Fibroblast of lung (primary cell): Measurements from ENCODE around the gene DZANK1. TPM values are rescaled to one million over a fixed set of nuclear protein-coding genes. Genes with fewer than 3 reads are reported as not detected.

Experiments used
- DNase-seq, 2 donors: peaks; one replicate each; pipeline versions ENCODE4 v3.0.0 to v3.0.0-alpha.2; 2010; ENCODE audit warnings: low read depth in 2 of 2
- H2AFZ ChIP-seq: 2 replicates; pipeline ENCODE4 v1.5.1; 2012; ENCODE audit warnings: low read length, control low read depth, inconsistent platforms
- H3K27ac ChIP-seq: 2 replicates; pipeline ENCODE4 v1.5.1; 2011; ENCODE audit warnings: low read length, control low read depth; ENCODE audit not compliant: insufficient read depth
- H3K27me3 ChIP-seq: 2 replicates; pipeline ENCODE4 v1.5.1; 2011; ENCODE audit warnings: mild to moderate bottlenecking, low read length; ENCODE audit not compliant: control insufficient read depth, insufficient read depth
- H3K36me3 ChIP-seq: 2 replicates; pipeline ENCODE4 v1.5.1; 2011; ENCODE audit warnings: low read length; ENCODE audit not compliant: control insufficient read depth, insufficient read depth
- H3K4me1 ChIP-seq: 2 replicates; pipeline ENCODE4 v1.5.1; 2011; ENCODE audit warnings: low read length; ENCODE audit not compliant: control insufficient read depth, insufficient read depth; ENCODE audit errors: extremely low read depth
- H3K4me2 ChIP-seq: 2 replicates; pipeline ENCODE4 v1.5.1; 2011; ENCODE audit warnings: low read length, control low read depth; ENCODE audit not compliant: insufficient read depth; ENCODE audit errors: extremely low read depth
- H3K4me3 ChIP-seq, 4 experiments: fragments of 200-600 bp in 1 of 4; sonication (generic) in 1 of 4; replicated peaks in 1 of 4; 2 replicates each; pipeline ENCODE4 v1.5.1; 2011 to 2016; ENCODE audit warnings: low read length in 4 of 4, low read depth in 3 of 4, mild to moderate bottlenecking in 3 of 4, control low read depth in 2 of 4, inconsistent platforms in 1 of 4, mixed read lengths in 1 of 4; ENCODE audit not compliant: insufficient read depth in 1 of 4; ENCODE audit errors: control extremely low read depth in 1 of 4
- H3K79me2 ChIP-seq: 2 replicates; pipeline ENCODE4 v1.5.1; 2012; ENCODE audit warnings: mild to moderate bottlenecking, low read length, inconsistent platforms; ENCODE audit not compliant: control insufficient read depth, insufficient read depth
- H3K9ac ChIP-seq: 2 replicates; pipeline ENCODE4 v1.5.1; 2011; ENCODE audit warnings: mild to moderate bottlenecking, low read length, control low read depth; ENCODE audit not compliant: insufficient read depth
- H3K9me3 ChIP-seq: 2 replicates; pipeline ENCODE4 v1.5.1; 2012; ENCODE audit warnings: low read depth, low read length; ENCODE audit not compliant: control insufficient read depth, insufficient read depth
- H4K20me1 ChIP-seq: 2 replicates; pipeline ENCODE4 v1.5.1; 2011; ENCODE audit warnings: low read length; ENCODE audit not compliant: control insufficient read depth, insufficient read depth; ENCODE audit errors: extremely low read depth
- EZH2 ChIP-seq: IDR thresholded peaks from 2 replicates; pipeline ENCODE4 v1.5.1; 2012; ENCODE audit warnings: low read length, control low read depth, mild to moderate bottlenecking; ENCODE audit errors: missing control alignments
- polyA plus RNA-seq, 2 donors: library from polyadenylated mRNA; depleted of rRNA in 1 of 2; stranded (reverse) in 1 of 2; unstranded in 1 of 2; fragments of >200 nt; gene quantifications; 2 replicates each; pipeline ENCODE4 v1.2.1, GENCODE V29; 2011 to 2012; ENCODE audit warnings: missing spikeins in 1 of 2
- total RNA-seq: library from RNA; depleted of rRNA; stranded (reverse); fragments of >200 nt; gene quantifications from 2 replicates; pipeline ENCODE4 v1.2.1, GENCODE V29; 2014
- TF ChIP-seq, protein P1 (sequence below), 2 donors: IDR thresholded peaks in 1 of 2; conservative IDR thresholded peaks in 1 of 2; 1 replicate in 1 of 2; 2 replicates in 1 of 2; pipeline ENCODE4 v1.5.1; 2011 to 2012; ENCODE audit warnings: low read length in 2 of 2, control low read depth in 1 of 2, inconsistent platforms in 1 of 2, low read depth in 1 of 2, mild to moderate bottlenecking in 1 of 2

Gene DZANK1
- total and polyA plus RNA-seq, 2 donors (not counting 1 experiment from before 2014, with no cell fraction given) = 0.83 to 1.2 TPM

DNA sequence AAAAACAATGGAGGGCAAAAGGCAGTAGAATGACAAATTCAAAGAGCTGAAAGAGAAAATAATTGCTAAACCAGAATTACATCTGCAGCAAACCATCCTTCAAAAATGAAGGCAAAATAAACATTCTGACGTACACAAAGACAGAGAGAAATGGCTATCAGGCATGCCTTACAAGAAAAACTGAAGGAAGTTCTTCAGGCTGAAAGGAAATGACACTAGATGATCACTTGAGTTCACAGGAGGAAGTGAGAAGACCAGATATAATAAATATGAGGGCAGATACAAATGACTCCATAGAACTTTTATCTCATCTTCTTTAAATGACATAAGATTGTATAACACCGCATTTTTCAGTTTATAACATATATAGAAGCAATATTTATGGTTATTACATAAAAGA, 30.0 kb downstream of the DZANK1 start:
- peak overlapping the region; percentile 30 for H2AFZ ChIP-seq
- no peaks in the 10 kb centered on the region for H3K36me3 ChIP-seq
- no peaks in the 10 kb centered on the region for H4K20me1 ChIP-seq
- no peak overlapping the region for H3K27ac ChIP-seq
- TF ChIP-seq EZH2 = no peak
- TF ChIP-seq, protein P1, sequence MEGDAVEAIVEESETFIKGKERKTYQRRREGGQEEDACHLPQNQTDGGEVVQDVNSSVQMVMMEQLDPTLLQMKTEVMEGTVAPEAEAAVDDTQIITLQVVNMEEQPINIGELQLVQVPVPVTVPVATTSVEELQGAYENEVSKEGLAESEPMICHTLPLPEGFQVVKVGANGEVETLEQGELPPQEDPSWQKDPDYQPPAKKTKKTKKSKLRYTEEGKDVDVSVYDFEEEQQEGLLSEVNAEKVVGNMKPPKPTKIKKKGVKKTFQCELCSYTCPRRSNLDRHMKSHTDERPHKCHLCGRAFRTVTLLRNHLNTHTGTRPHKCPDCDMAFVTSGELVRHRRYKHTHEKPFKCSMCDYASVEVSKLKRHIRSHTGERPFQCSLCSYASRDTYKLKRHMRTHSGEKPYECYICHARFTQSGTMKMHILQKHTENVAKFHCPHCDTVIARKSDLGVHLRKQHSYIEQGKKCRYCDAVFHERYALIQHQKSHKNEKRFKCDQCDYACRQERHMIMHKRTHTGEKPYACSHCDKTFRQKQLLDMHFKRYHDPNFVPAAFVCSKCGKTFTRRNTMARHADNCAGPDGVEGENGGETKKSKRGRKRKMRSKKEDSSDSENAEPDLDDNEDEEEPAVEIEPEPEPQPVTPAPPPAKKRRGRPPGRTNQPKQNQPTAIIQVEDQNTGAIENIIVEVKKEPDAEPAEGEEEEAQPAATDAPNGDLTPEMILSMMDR (conservative IDR thresholded peaks at IDR 0.05 in 1 of 2, IDR thresholded peaks at IDR 0.05 in 1 of 2; ENCODE audit: low read depth in 1 of 2, low read length in 2 of 2) = no peak
- DNase-seq = peak in 1 of 2 donors; percentile 2
- H3K9me3 ChIP-seq = no peaks in the 10 kb centered on the region
- no peak overlapping the region for H3K4me3 ChIP-seq
- no peak overlapping the region for H3K9ac ChIP-seq
- no peaks in the 10 kb centered on the region for H3K4me1 ChIP-seq
- no peaks in the 10 kb centered on the region for H3K79me2 ChIP-seq
- H3K27me3 ChIP-seq = no peaks in the 10 kb centered on the region
- H3K4me2 ChIP-seq = no peak overlapping the region

DNA sequence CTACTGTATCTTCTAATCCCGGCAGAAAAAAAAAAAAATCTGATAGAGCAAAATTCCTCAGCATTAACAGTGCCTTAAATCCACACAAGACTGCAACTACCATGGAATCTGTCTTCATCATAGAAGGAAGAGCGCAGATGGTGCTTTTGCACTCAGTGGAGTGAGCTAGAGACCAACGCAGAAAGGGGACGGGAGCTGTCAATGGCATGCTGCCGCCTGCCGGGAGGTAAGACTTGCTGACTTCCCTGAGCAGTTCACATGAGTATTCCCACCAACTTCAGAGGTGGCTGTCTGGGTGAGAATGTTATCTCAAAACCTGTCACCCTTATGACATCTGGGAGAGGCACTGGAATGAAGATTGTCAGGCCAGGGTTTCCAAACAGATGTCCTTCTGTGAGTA, 35.6 kb downstream of the DZANK1 start:
- Histone ChIP-seq H3K4me2 (no peak overlapping the region), H3K27me3 (no peaks in the 10 kb centered on the region), H3K36me3 (no peaks in the 10 kb centered on the region), H3K79me2 (no peaks in the 10 kb centered on the region), H3K4me3 (no peak overlapping the region), H3K4me1 (peaks cover 2% of the 10 kb centered on the region), H3K27ac (no peak overlapping the region), H2AFZ (no peak overlapping the region), H3K9ac (no peak overlapping the region), H3K9me3 (no peaks in the 10 kb centered on the region), H4K20me1 (no peaks in the 10 kb centered on the region)
- TF ChIP-seq EZH2 = no peak
- TF ChIP-seq, protein P1 (conservative IDR thresholded peaks at IDR 0.05 in 1 of 2, IDR thresholded peaks at IDR 0.05 in 1 of 2; ENCODE audit: low read depth in 1 of 2, low read length in 2 of 2) = no peak
- DNase-seq = no peak

DNA sequence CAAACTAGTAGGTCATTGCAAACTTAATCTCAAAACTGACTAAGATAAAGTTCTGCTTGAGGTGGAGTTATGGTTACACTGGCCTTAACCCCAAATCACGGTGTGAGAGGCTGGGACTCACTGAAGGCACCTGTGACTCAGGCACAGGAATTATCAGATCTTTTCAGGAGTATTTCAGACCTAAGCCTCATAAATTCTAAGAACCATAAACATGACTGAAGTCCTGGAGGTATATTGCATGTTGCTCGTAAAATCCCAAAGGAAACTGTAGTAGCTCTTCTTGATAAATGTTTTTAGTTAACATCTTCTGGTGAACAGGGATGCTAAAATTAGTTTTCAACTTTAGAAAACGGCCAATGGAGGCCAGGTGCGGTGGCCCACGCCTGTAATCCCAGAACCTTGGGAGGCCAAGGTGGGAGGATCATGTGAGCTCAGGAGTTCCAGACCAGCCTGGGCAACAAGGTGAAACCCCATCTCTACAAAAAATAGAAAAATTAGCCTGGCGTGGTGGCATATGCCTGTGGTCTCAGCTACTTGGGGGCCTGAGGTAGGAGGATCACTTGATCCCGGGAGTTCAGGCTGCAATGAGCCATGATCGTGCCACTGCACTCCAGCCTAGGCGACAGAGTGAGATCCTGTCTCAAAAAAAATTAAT, 36.5 kb downstream of the DZANK1 start:
- Histone ChIP-seq H3K79me2 (no peaks in the 10 kb centered on the region), H4K20me1 (no peaks in the 10 kb centered on the region), H3K27ac (no peak overlapping the region), H3K4me1 (peaks cover 2% of the 10 kb centered on the region), H3K4me3 (no peak overlapping the region), H3K4me2 (no peak overlapping the region), H3K9ac (no peak overlapping the region), H3K36me3 (no peaks in the 10 kb centered on the region), H3K27me3 (no peaks in the 10 kb centered on the region), H2AFZ (no peak overlapping the region), H3K9me3 (no peaks in the 10 kb centered on the region)
- no peak for TF ChIP-seq EZH2
- TF ChIP-seq, protein P1 (conservative IDR thresholded peaks at IDR 0.05 in 1 of 2, IDR thresholded peaks at IDR 0.05 in 1 of 2; ENCODE audit: low read depth in 1 of 2, low read length in 2 of 2) = no peak
- DNase-seq = no peak
